Activated T-helper 1 cell treated with Interleukin-2 at 50 U/mL for 16 hours (primary cell): ENCODE results near the gene TAF10.

Source experiments
- DNase-seq: peaks from one replicate; pipeline ENCODE4 v3.0.0-alpha.2; 2020; ENCODE audit warnings: low read depth

The TAF10 gene

GRCh38 chr11:6640036-6640984 is 28.3 kb upstream of the TAF10 start:
- DNase-seq, result no peak

DNA sequence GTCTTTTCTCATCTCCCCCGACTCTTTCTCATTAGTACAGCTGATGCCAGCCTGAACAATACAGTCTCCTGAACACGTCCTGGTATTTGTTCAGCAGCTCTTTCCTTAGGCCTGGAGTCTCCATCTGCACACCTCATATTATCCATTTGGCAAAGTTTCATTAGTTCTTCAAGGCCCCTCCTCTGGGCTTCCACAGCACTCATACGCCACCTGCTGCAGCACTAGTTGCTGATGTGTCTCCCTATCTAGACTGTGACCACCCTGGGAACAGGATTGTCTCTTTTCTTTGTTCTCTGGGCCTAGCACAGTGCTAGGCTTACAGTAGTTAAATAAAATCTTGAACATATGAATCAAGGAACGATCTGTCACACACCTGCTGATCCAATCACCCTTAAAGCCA is 26.4 kb upstream of the TAF10 start:
- no peak for DNase-seq

DNA sequence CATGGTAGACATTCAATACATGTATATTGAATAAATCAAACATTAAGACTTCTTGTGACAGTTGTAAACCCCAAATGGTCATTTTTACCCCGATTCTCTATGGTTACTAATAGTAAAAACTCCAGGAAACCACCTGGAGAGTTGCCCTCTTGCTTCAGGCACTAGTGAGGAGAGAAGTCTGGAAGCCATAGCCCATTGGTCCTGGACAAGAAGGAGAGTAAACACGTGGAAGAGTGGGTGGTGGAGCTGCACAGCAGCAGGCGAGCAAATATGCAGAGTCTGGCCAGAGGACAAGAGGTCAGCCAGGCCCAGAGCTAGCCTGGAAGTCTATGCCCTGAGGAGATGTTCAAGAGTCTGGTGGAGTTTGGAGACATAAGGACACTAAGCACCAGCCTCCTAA is 25.9 kb upstream of the TAF10 start:
- no peak for DNase-seq

- no peak for DNase-seq
Observed at GRCh38 chr11:6636480-6636879, 24.5 kb upstream of the TAF10 start.

DNA sequence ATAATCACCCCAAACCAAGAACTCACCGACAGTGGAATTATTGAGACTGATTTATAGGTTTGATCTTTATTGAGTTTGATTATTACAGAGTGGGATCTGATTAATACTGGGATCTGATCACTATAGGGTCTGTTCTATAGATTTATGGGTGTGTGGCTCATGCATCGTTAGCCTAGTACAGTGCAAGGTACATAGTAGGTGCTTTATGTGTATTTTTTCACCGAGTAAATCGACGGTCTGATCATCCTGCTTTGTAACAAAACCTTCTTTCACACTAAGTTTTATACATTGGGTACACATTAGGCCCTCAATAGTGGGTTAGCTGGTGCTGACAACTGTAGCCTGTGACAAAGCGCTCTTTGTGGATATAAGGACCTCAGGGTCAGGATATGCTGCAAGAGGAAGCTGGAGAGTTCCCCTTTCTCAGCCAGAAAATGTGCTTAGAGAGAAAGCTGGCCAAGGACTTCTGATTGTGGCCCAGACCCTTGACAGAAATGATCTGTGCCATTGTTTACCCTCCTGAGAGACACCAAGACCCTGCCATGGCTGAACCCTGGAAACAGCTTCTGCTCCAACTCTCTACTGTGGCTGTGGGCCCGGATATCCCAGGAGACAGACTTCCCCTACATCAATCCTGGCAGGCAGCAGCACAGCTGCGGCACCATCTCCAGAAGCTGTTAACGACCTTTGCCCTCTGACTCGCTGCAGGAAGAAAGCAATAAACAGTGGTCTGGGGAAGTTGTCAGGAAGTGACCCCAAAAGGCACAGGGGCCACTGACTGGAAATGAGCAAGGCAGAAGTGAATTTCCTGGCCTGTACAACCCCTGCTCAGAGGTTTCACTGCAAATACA is 23.3 kb upstream of the TAF10 start:
- DNase-seq, result no peak

DNA sequence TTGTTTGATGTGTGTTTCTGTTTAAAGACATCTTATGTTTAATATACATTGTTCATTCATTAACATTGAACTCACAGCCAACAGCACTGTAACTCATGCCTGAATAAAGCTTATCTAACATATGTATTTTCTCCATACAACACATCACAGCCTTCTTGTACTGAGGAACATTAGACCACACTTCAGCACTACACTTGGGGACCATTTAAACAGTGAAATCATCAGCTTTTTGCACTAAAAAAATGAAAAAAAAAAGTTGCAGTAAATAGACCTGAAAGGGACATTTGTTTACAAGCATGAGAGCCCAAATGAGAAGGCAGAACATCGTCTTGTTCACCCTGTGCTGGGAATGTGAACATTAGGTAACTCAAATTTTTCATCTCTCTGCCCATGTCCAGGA is 22.5 kb upstream of the TAF10 start:
- no peak for DNase-seq

DNA sequence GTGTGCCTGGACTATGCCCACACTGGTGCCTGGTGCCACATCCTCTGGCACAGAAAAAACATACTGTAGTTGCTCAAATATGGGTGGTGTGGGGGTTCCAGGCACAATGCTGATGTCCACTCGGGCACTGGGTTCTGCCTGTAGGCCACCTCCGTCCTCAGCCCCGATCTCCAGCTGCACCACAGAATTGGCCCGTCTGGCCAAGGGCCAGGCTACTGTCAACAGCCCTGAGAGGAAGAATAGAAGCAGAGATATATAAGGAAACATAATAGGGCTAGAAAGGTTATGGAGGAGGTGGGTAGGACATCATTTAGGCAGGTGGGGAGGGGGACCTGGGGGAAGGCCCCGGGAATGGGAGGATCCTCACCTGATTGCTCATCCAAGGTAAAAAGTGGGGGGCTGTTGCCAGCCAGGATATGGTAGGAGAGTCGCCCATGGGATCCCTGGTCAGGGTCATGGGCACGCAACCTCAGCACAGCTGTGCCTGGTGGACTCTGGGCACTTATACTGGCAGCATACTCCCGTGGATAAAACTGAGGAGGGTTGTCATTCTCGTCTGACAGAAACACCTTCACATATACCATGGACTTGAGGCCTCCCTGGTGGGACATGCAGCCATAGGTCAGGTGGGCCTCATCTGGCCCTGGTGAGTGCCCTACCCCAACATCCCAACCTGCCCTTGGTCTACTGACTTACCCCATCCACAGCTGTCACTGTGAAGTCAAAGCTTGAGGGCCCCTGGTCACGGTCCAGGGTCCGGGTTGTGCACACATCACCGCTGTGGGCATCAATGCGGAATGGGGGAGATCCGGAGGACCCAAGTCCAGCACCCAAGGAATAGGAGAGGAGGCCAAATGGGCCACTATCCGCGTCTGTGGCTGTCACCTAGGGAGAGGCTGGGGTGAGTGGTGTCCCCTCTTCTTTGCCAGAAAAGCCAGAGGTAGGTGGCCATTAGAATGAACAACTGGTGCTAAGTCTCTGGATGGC is 21.7 kb upstream of the TAF10 start:
- DNase-seq, result no peak

GRCh38 chr11:6632116-6633073 is 20.4 kb upstream of the TAF10 start:
- no peak for DNase-seq

- no peak for DNase-seq
Observed at GRCh38 chr11:6631361-6631890, 19.4 kb upstream of the TAF10 start.

DNA sequence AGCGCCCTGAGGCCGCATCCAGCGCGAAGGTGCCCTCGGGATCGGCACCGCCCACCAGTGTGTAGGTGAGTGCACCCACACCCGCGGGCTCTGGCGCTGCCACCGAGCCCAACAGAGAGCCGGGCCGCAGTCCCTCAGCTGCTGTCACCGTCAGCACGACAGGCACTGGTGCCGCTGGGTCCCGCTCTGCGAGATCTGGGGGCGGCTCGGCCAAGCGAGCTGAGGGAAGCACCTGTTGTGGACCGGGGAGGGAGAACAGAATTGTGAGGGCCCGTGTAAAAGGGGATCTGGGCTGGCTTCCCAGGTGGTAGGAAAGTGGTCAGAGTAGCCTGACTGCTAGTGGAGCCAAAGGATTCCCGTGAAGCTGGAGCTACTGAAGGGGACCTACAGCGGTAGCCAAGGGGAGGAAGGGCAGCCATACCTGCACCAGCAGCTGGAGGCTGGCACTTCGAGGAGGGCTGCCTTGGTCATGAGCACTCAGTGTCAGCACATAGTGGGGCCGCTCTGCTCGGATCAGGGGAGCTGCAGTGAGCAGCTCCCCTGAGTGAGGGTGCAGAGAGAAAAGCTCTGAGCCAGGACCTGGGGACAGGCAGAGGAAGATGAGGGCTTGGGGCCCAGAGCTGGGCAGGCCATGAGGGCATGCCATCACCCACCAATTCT is 18.7 kb upstream of the TAF10 start:
- no peak for DNase-seq

DNA sequence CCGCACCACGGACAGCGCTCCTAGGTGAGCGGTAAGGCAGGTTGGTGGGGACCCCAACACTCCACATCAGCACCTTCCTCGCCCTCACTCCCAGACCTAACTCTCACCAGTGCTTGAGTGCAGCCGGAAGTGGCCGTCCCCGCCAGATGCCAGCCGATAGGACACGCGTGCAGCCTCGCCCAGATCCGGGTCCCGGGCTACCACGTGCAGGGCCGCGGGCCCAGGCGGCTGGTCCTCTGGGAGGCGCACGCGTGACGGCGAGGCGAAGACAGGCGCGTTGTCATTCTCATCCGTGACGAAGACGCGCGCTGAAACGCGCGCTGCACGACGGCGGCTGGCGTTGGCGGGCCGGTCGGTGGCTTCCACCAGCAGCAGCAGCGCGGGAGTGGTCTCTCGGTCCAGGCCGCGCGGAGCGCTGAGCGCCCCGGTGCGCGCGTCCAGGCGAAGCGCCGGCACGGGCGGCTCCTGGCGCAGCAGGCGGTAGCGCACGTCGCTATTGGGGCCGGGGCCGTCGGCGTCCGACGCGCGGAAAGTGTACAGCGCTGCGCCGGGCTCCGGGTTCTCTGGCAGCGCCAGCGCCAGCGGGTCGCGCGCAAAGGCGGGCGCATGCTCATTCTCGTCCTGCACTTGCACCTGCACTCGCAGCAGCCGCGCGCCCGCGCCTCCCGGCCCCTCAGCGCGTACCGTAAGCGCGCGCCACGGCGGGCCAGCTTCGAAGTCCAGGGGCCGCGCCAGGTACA is 18.0 kb upstream of the TAF10 start:
- no peak for DNase-seq

DNA sequence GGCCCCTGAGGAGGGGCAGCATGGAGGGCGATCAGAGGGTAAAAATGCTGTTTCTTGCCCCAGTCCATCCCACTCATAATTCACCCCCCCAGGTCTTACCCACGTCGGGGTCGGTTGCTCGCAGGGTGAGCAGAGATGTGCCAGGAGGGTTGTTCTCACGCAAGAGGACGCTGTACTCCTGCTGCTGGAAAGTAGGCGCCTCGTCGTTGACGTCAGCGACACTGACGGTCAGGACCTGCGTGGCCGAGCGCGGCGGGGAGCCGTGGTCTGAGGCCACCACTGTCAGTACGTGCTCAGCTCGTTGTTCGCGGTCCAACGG is 17.5 kb upstream of the TAF10 start:
- no peak for DNase-seq

- DNase-seq, result no peak
Observed at GRCh38 chr11:6628526-6628925, 16.5 kb upstream of the TAF10 start.

DNA sequence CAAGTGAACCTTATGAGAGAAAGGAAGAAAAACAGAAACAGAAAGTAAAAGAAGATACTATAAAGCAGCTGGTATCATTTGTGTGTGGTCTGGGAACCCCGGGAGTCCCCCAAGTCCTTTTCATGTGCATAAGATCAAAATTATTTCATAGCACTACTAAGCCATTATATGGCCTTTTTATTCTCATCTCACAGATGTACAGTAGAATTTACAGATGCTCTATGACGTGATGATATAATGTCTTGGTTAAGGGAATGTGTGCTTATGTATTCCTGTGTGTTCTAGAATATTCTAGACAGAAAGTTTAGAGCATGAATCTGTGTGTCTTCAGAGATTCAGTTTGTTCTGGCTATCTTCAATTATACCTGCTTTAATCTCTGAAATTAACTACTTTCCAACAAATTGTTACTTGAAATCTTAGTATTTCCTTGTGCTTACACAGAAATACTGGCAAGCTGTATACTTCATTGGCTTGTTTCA is 15.8 kb upstream of the TAF10 start:
- no peak for DNase-seq

- no peak for DNase-seq
Observed at GRCh38 chr11:6626971-6627761, 15.2 kb upstream of the TAF10 start.

- no peak for DNase-seq
Observed at GRCh38 chr11:6625832-6626420, 13.9 kb upstream of the TAF10 start.

- DNase-seq, result no peak
Observed at GRCh38 chr11:6625156-6625831, 13.3 kb upstream of the TAF10 start.
